K562 (cell line): ENCODE measurements around the gene EIF3K. TPM values are rescaled to one million over a fixed set of nuclear protein-coding genes. Genes with fewer than 3 reads are reported as not detected.
A peak's percentile ranks its signal among the peaks of the same experiment; 100 is the strongest.

Experiments
- BCL6 ChIP-seq: fragments of 250-450 bp; sonication (Bioruptor Pico); IDR thresholded peaks from 2 replicates; pipeline ENCODE4 v1.4.0; 2020
- BHLHE40 ChIP-seq: IDR thresholded peaks from 2 replicates; pipeline ENCODE4 v1.6.1; 2011; ENCODE audit warnings: low read length, improper control_type of control experiment
- ESRRB ChIP-seq: fragments of 250-450 bp; sonication (Bioruptor Pico); IDR thresholded peaks from 2 replicates; pipeline ENCODE4 v1.5.0; 2020; ENCODE audit warnings: mild to moderate bottlenecking, moderate library complexity, borderline replicate concordance
- MIER1 ChIP-seq: fragments of 450-650 bp; IDR thresholded peaks from 2 replicates; pipeline ENCODE4 v1.6.1; 2016; ENCODE audit warnings: antibody characterized with exemption, mild to moderate bottlenecking, low read depth
- NFE2L1 ChIP-seq: fragments of 450-650 bp; IDR thresholded peaks from 2 replicates; pipeline ENCODE4 v1.6.1; 2016; ENCODE audit warnings: missing genetic modification characterization, low read depth, mild to moderate bottlenecking, missing compliant biosample characterization, moderate library complexity, borderline replicate concordance
- OTX1 ChIP-seq: fragments of 450-650 bp; formaldehyde crosslinking; IDR thresholded peaks from 2 replicates; pipeline ENCODE4 v1.4.0; 2022; ENCODE audit warnings: mild to moderate bottlenecking
- RFX1 ChIP-seq: fragments of 450-650 bp; IDR thresholded peaks from 2 replicates; pipeline ENCODE4 v1.6.1; 2016; ENCODE audit warnings: mild to moderate bottlenecking, moderate library complexity
- SAP30 ChIP-seq: fragments of 200-600 bp; sonication (generic); IDR thresholded peaks from 2 replicates; pipeline ENCODE4 v1.6.1; 2012; ENCODE audit warnings: borderline replicate concordance, low read depth, mild to moderate bottlenecking, moderate library complexity, low read length, control low read depth, inconsistent platforms; ENCODE audit not compliant: insufficient read depth, poor library complexity, severe bottlenecking
- TAF7 ChIP-seq: fragments of 450-650 bp; IDR thresholded peaks from 2 replicates; pipeline ENCODE4 v1.6.1; 2016; ENCODE audit warnings: missing genetic modification characterization, missing compliant biosample characterization
- ZKSCAN3 ChIP-seq: fragments of 250-450 bp; sonication (Bioruptor Pico); IDR thresholded peaks from 2 replicates; pipeline ENCODE4 v1.4.0; 2020
- ZNF134 ChIP-seq: fragments of 250-450 bp; sonication (Bioruptor Pico); conservative IDR thresholded peaks from 2 replicates; pipeline ENCODE4 v1.4.0; 2020
- ZNF41 ChIP-seq: fragments of 250-450 bp; sonication (Bioruptor Pico); conservative IDR thresholded peaks from 2 replicates; pipeline ENCODE4 v1.4.0; 2020; ENCODE audit warnings: mild to moderate bottlenecking
- ZZZ3 ChIP-seq: fragments of 450-650 bp; IDR thresholded peaks from 2 replicates; pipeline ENCODE4 v1.6.1; 2016; ENCODE audit warnings: antibody characterized with exemption, mild to moderate bottlenecking, moderate library complexity
- polyA plus RNA-seq, 8 experiments: library from polyadenylated mRNA; depleted of rRNA in 4 of 8; stranded (reverse) in 5 of 8; unstranded in 3 of 8; fragments of >200 nt; fragmentation: Nextera tagmentation in 2 of 8; fragmentation: Illumina TruSeq in 1 of 8; extraction: Ambion mirVana in 2 of 8; extraction: Trizol in 1 of 8; gene quantifications; 2 replicates each; pipeline versions ENCODE4 v1.2.1 to v1.2.3, GENCODE V29; 2011 to 2014; ENCODE audit warnings: inconsistent platforms in 1 of 8, missing spikeins in 1 of 8
- total RNA-seq, 7 experiments: library from RNA; depleted of rRNA in 6 of 7; stranded (reverse); fragments of >200 nt in 6 of 7; fragmentation: Illumina TruSeq in 2 of 7; extraction: Trizol in 2 of 7; gene quantifications; 2 replicates each; pipeline versions ENCODE4 v1.2.1 to v1.2.3, GENCODE V29; 2011 to 2021; ENCODE audit warnings: low replicate concordance in 1 of 7
- TF ChIP-seq, protein P1 (sequence below): sonication (generic); formaldehyde crosslinking; IDR thresholded peaks from 2 replicates; pipeline ENCODE4 v1.8.1; 2022; ENCODE audit warnings: missing genetic modification reagents
- TF ChIP-seq, protein P2 (sequence below): sonication (generic); formaldehyde crosslinking; IDR thresholded peaks from 2 replicates; pipeline ENCODE4 v1.8.1; 2023; ENCODE audit warnings: mild to moderate bottlenecking, missing genetic modification reagents
- TF ChIP-seq, protein P3 (sequence below): sonication (generic); formaldehyde crosslinking; IDR thresholded peaks from 2 replicates; pipeline ENCODE4 v1.8.1; 2023; ENCODE audit warnings: mild to moderate bottlenecking, missing genetic modification reagents
- TF ChIP-seq, protein P4 (sequence below): fragments of 250-450 bp; sonication (Bioruptor Pico); IDR thresholded peaks from 2 replicates; pipeline ENCODE4 v1.5.0; 2022; ENCODE audit warnings: mild to moderate bottlenecking
- TF ChIP-seq, protein P5 (sequence below), 2 experiments: IDR thresholded peaks; 2 replicates each; pipeline ENCODE4 v1.6.1; 2011; ENCODE audit warnings: borderline replicate concordance in 1 of 2, control low read depth in 1 of 2, low read depth in 1 of 2, low read length in 1 of 2, mild to moderate bottlenecking in 1 of 2, mixed read lengths in 1 of 2, moderate library complexity in 1 of 2; ENCODE audit not compliant: insufficient read depth in 1 of 2, insufficient read length in 1 of 2, poor library complexity in 1 of 2, severe bottlenecking in 1 of 2; ENCODE audit errors: extremely low read depth in 1 of 2

The EIF3K gene
- total and polyA plus RNA-seq, 9 of the 15 experiments (the other 6 are each of a cell fraction or from before 2014, with no cell fraction given): 387 to 1,827 (median 733) TPM

DNA sequence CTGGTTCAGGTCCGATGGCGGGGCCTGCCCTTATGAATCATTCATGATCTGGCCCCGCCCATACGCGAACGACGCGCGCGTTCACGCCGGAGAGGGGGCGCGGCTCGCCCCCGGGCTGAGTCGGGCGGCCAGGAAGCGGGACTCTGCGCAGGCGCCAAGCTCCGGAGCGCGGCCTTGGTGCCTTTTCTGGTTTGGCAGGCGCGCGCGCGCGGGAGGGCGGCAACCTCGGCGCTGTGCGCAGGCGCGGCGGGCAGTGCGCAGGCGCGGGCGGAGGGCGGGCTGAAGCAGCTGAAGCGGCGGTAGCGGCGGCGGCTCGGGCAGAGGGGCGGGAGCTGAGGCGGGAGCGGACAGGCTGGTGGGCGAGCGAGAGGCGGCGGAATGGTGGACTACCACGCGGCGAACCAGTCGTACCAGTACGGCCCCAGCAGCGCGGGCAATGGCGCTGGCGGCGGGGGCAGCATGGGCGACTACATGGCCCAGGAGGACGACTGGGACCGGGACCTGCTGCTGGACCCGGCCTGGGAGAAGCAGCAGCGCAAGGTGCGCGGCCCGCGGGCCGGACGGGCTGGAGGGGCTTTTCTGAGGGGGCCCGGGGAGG is 28.5 kb downstream of the EIF3K start, which contains the start of gene ACTN4 (continued):
- TF ChIP-seq, protein P1, sequence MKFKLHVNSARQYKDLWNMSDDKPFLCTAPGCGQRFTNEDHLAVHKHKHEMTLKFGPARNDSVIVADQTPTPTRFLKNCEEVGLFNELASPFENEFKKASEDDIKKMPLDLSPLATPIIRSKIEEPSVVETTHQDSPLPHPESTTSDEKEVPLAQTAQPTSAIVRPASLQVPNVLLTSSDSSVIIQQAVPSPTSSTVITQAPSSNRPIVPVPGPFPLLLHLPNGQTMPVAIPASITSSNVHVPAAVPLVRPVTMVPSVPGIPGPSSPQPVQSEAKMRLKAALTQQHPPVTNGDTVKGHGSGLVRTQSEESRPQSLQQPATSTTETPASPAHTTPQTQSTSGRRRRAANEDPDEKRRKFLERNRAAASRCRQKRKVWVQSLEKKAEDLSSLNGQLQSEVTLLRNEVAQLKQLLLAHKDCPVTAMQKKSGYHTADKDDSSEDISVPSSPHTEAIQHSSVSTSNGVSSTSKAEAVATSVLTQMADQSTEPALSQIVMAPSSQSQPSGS: no peak
- TF ChIP-seq TAF7 (tag) (no peak), ZZZ3 (no peak), ZKSCAN3 (CRISPR knock-in tag) (no peak), ESRRB (no peak), OTX1 (CRISPR knock-in tag) (no peak), MIER1 (no peak), NFE2L1 (tag) (no peak), ZNF134 (peak; percentile 75), RFX1 (no peak), BCL6 (no peak), SAP30 (peak; percentile 77), ZNF41 (CRISPR knock-in tag) (no peak), BHLHE40 (no peak)
- TF ChIP-seq, protein P2, sequence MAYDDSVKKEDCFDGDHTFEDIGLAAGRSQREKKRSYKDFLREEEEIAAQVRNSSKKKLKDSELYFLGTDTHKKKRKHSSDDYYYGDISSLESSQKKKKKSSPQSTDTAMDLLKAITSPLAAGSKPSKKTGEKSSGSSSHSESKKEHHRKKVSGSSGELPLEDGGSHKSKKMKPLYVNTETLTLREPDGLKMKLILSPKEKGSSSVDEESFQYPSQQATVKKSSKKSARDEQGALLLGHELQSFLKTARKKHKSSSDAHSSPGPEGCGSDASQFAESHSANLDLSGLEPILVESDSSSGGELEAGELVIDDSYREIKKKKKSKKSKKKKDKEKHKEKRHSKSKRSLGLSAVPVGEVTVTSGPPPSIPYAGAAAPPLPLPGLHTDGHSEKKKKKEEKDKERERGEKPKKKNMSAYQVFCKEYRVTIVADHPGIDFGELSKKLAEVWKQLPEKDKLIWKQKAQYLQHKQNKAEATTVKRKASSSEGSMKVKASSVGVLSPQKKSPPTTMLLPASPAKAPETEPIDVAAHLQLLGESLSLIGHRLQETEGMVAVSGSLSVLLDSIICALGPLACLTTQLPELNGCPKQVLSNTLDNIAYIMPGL (CRISPR knock-in tag): no peak
- TF ChIP-seq, protein P3, sequence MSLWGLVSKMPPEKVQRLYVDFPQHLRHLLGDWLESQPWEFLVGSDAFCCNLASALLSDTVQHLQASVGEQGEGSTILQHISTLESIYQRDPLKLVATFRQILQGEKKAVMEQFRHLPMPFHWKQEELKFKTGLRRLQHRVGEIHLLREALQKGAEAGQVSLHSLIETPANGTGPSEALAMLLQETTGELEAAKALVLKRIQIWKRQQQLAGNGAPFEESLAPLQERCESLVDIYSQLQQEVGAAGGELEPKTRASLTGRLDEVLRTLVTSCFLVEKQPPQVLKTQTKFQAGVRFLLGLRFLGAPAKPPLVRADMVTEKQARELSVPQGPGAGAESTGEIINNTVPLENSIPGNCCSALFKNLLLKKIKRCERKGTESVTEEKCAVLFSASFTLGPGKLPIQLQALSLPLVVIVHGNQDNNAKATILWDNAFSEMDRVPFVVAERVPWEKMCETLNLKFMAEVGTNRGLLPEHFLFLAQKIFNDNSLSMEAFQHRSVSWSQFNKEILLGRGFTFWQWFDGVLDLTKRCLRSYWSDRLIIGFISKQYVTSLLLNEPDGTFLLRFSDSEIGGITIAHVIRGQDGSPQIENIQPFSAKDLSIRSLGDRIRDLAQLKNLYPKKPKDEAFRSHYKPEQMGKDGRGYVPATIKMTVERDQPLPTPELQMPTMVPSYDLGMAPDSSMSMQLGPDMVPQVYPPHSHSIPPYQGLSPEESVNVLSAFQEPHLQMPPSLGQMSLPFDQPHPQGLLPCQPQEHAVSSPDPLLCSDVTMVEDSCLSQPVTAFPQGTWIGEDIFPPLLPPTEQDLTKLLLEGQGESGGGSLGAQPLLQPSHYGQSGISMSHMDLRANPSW: no peak
- TF ChIP-seq, protein P4, sequence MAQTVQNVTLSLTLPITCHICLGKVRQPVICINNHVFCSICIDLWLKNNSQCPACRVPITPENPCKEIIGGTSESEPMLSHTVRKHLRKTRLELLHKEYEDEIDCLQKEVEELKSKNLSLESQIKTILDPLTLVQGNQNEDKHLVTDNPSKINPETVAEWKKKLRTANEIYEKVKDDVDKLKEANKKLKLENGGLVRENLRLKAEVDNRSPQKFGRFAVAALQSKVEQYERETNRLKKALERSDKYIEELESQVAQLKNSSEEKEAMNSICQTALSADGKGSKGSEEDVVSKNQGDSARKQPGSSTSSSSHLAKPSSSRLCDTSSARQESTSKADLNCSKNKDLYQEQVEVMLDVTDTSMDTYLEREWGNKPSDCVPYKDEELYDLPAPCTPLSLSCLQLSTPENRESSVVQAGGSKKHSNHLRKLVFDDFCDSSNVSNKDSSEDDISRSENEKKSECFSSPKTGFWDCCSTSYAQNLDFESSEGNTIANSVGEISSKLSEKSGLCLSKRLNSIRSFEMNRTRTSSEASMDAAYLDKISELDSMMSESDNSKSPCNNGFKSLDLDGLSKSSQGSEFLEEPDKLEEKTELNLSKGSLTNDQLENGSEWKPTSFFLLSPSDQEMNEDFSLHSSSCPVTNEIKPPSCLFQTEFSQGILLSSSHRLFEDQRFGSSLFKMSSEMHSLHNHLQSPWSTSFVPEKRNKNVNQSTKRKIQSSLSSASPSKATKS (CRISPR knock-in tag): no peak
- TF ChIP-seq, protein P5, sequence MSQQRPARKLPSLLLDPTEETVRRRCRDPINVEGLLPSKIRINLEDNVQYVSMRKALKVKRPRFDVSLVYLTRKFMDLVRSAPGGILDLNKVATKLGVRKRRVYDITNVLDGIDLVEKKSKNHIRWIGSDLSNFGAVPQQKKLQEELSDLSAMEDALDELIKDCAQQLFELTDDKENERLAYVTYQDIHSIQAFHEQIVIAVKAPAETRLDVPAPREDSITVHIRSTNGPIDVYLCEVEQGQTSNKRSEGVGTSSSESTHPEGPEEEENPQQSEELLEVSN (IDR thresholded peaks at IDR 0.05; ENCODE audit: borderline replicate concordance in 1 of 2, extremely low read depth in 1 of 2, insufficient read depth in 1 of 2, insufficient read length in 1 of 2, low read depth in 1 of 2, low read length in 1 of 2, poor library complexity in 1 of 2, severe bottlenecking in 1 of 2): peak in 1 of 2 experiments; percentile 64
